ENCODE data around the gene CCDC124. TPM values are rescaled to one million over a fixed set of nuclear protein-coding genes. Genes with fewer than 3 reads are reported as not detected.
"Not testable (repeated sequence)": the region's sequence is repeated elsewhere in the genome, so short reads cannot be mapped to it uniquely, and the experiment has no call there.

Gene CCDC124
- total RNA-seq, result 10 to 100 TPM; 32.6 to 91.9 (median 47.4) TPM

GRCh38 chr19:17932485-17933338 is at the start of gene CCDC124:
CCDC124 (plus strand) TSS chr19:17933015; CDS start chr19:17936421, 3,406 bp downstream.
- TF ChIP-seq POLR2A (IDR thresholded peaks at IDR 0.05) (peak in 1 of 2 donors; percentile 50), CTCF (IDR thresholded peaks at IDR 0.05) (peak in 1 of 3 donors; percentile 62)
- intact Hi-C loops (cut with DNase I; ENCODE audit: low total_unique reads), result loop anchor here (5.0 kb wide), 1 partner anchor 70 kb away; no protein-coding TSS in a partner anchor
- 1% methylated on average over 47 to 62 of the region's 64 CpGs for WGBS, 2 donors

GRCh38 chr19:17883627-17884410 is 49.0 kb upstream of the CCDC124 start:
- H3K4me3 ChIP-seq (ENCODE audit: low read depth, poor library complexity, severe bottlenecking), result no peak overlapping the region
- intact Hi-C loops (cut with DNase I; ENCODE audit: low total_unique reads), result no loop called here
- no peak for DNase-seq (ENCODE audit: low spot score in 2 of 2)
- TF ChIP-seq POLR2A (IDR thresholded peaks at IDR 0.05) (no peak), CTCF (IDR thresholded peaks at IDR 0.05) (no peak)
- WGBS, 2 donors, result 67 to 79% methylated on average over 25 to 33 of the region's 33 CpGs

More at GRCh38 chr19:17932485-17933338, at the start of gene CCDC124:
- peak within 1 kb of the TSS; percentile 54 for H3K4me3 ChIP-seq (ENCODE audit: low read depth, poor library complexity, severe bottlenecking)
- peak; percentile 86 to 98 for DNase-seq (ENCODE audit: low spot score in 2 of 2)

DNA sequence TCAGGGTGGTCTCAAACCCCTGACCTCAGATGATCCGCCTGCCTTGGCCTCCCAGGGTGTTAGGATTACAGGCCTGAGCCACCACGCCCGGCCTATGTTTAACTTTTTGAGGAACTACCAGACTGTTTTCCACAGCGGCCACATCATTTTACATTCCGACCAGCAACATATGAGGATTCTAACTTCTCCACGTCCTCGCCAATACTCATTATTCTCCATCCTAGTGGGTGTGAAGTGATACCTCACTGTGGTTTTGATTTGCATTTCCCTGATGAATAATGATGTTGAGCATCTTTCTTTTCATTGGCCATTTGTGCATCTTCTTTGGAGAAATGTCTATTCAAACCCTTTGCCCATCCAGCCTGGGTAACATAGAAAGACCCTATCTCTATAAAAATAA is 46.3 kb upstream of the CCDC124 start:
- 72 to 74% methylated on average over 7 of the region's 7 CpGs for WGBS, 2 donors
- no peak for DNase-seq (ENCODE audit: low spot score in 2 of 2)
- no peak overlapping the region for H3K4me3 ChIP-seq (ENCODE audit: low read depth, poor library complexity, severe bottlenecking)
- intact Hi-C loops (cut with DNase I; ENCODE audit: low total_unique reads), result no loop called here
- TF ChIP-seq CTCF (IDR thresholded peaks at IDR 0.05) (no peak), POLR2A (IDR thresholded peaks at IDR 0.05) (no peak)

GRCh38 chr19:17887221-17887620 is 45.6 kb upstream of the CCDC124 start:
- intact Hi-C loops (cut with DNase I; ENCODE audit: low total_unique reads); H3K4me3 ChIP-seq (ENCODE audit: low read depth, poor library complexity, severe bottlenecking); DNase-seq (ENCODE audit: low spot score in 2 of 2): not testable (repeated sequence)
- WGBS, 2 donors, result 65 to 72% methylated on average over 4 of the region's 4 CpGs

DNA sequence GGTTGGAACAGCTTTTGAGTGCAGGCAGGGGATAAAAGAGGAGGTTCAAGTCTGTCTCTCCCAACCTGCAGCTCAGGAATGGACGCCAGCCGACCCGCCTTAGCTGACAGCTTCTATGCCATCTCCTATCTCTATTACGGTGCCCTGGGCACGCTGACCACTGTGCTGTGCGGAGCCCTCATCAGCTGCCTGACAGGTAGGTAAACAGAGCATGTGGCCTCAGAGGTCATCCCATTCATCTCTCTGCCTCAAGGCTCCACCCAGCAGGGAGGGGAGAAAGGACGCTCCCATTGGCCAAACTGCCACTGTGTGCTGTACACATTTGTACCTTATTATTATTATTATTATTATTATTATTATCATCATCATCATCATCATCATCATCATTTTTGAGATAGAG is 44.6 kb upstream of the CCDC124 start:
- TF ChIP-seq CTCF (IDR thresholded peaks at IDR 0.05), result no peak
- TF ChIP-seq POLR2A (IDR thresholded peaks at IDR 0.05), result no peak
- no peak overlapping the region for H3K4me3 ChIP-seq (ENCODE audit: low read depth, poor library complexity, severe bottlenecking)
- DNase-seq (ENCODE audit: low spot score in 2 of 2), result no peak
- WGBS, 2 donors, result 79 to 87% methylated on average over 7 of the region's 7 CpGs
- intact Hi-C loops (cut with DNase I; ENCODE audit: low total_unique reads), result no loop called here

- no peak for DNase-seq (ENCODE audit: low spot score in 2 of 2)
- 24 to 38% methylated on average over 18 of the region's 18 CpGs for WGBS, 2 donors
- TF ChIP-seq CTCF (IDR thresholded peaks at IDR 0.05) (no peak), POLR2A (IDR thresholded peaks at IDR 0.05) (no peak)
- no peak overlapping the region for H3K4me3 ChIP-seq (ENCODE audit: low read depth, poor library complexity, severe bottlenecking)
- intact Hi-C loops (cut with DNase I; ENCODE audit: low total_unique reads), result no loop called here
These were observed 43.1 kb upstream of the CCDC124 start for GRCh38 chr19:17889609-17890214.
